ENCODE data around the gene ULK1.
"Not testable (repeated sequence)": the region's sequence is repeated elsewhere in the genome, so short reads cannot be mapped to it uniquely, and the experiment has no call there.

Gene ULK1

GRCh38 chr12:131941116-131941986, 46.9 kb downstream of the ULK1 start:
- in situ Hi-C loops (cut with MboI; ENCODE audit: low sequenced_read_pairs) = no loop called here

GRCh38 chr12:131941987-131942341, 47.5 kb downstream of the ULK1 start:
- in situ Hi-C loops (cut with MboI; ENCODE audit: low sequenced_read_pairs) = no loop called here

- in situ Hi-C loops (cut with MboI; ENCODE audit: low sequenced_read_pairs) = no loop called here
These were observed 48.2 kb downstream of the ULK1 start for GRCh38 chr12:131942671-131943070.

GRCh38 chr12:131943389-131943788, 49.0 kb downstream of the ULK1 start:
- in situ Hi-C loops (cut with MboI; ENCODE audit: low sequenced_read_pairs) = no loop called here

GRCh38 chr12:131943876-131944275, 49.5 kb downstream of the ULK1 start:
- in situ Hi-C loops (cut with MboI; ENCODE audit: low sequenced_read_pairs) = no loop called here

GRCh38 chr12:131944601-131945251, 50.3 kb downstream of the ULK1 start:
- in situ Hi-C loops (cut with MboI; ENCODE audit: low sequenced_read_pairs) = no loop called here

- in situ Hi-C loops (cut with MboI; ENCODE audit: low sequenced_read_pairs) = no loop called here
These were observed 52.3 kb downstream of the ULK1 start for GRCh38 chr12:131946757-131947156.

GRCh38 chr12:131947482-131948027, 53.1 kb downstream of the ULK1 start:
- in situ Hi-C loops (cut with MboI; ENCODE audit: low sequenced_read_pairs) = no loop called here

- in situ Hi-C loops (cut with MboI; ENCODE audit: low sequenced_read_pairs) = no loop called here
These were observed 53.8 kb downstream of the ULK1 start for GRCh38 chr12:131948166-131948712.

GRCh38 chr12:131948713-131949430, 54.5 kb downstream of the ULK1 start:
- in situ Hi-C loops (cut with MboI; ENCODE audit: low sequenced_read_pairs) = not testable (repeated sequence)

GRCh38 chr12:131949431-131950181, 55.2 kb downstream of the ULK1 start, which contains the start of gene EP400:
Gene EP400 (plus strand): TSS chr12:131949942. CDS start chr12:131960620, 10,678 bp downstream.
- in situ Hi-C loops (cut with MboI; ENCODE audit: low sequenced_read_pairs) = no loop called here

- in situ Hi-C loops (cut with MboI; ENCODE audit: low sequenced_read_pairs) = no loop called here
These were observed 55.9 kb downstream of the ULK1 start for GRCh38 chr12:131950182-131950913.

GRCh38 chr12:131953810-131954209, 59.4 kb downstream of the ULK1 start:
- in situ Hi-C loops (cut with MboI; ENCODE audit: low sequenced_read_pairs) = not testable (repeated sequence)

GRCh38 chr12:131954460-131954859, 60.0 kb downstream of the ULK1 start:
- in situ Hi-C loops (cut with MboI; ENCODE audit: low sequenced_read_pairs) = not testable (repeated sequence)

GRCh38 chr12:131959116-131959515, 64.7 kb downstream of the ULK1 start:
- in situ Hi-C loops (cut with MboI; ENCODE audit: low sequenced_read_pairs) = no loop called here

- in situ Hi-C loops (cut with MboI; ENCODE audit: low sequenced_read_pairs) = no loop called here
These were observed 65.5 kb downstream of the ULK1 start for GRCh38 chr12:131959641-131960589.

- in situ Hi-C loops (cut with MboI; ENCODE audit: low sequenced_read_pairs) = not testable (repeated sequence)
These were observed 66.3 kb downstream of the ULK1 start for GRCh38 chr12:131960590-131961325.

GRCh38 chr12:131961328-131961727, 66.9 kb downstream of the ULK1 start:
- in situ Hi-C loops (cut with MboI; ENCODE audit: low sequenced_read_pairs) = not testable (repeated sequence)
